Lung microvascular endothelial cell (primary cell): ENCODE results near the gene HOXB7. TPM values are rescaled to one million over a fixed set of nuclear protein-coding genes. Genes with fewer than 3 reads are reported as not detected.

Source experiments
- DNase-seq, 2 donors: peaks; one replicate each; pipeline versions ENCODE4 v3.0.0 to v3.0.0-alpha.2; 2010; ENCODE audit warnings: low read depth in 2 of 2
- total RNA-seq: library from RNA; depleted of rRNA; stranded (reverse); fragments of >200 nt; gene quantifications from 2 replicates; pipeline ENCODE4 v1.2.1, GENCODE V29; 2014

Gene HOXB7
- total RNA-seq, 1 donor from 2014 or later = under 0.01 TPM

- no peak for DNase-seq
These were observed 30.9 kb downstream of the HOXB7 start for GRCh38 chr17:48579760-48580554.

- DNase-seq = no peak
These were observed 31.4 kb downstream of the HOXB7 start for GRCh38 chr17:48579471-48579759.

GRCh38 chr17:48578616-48579470, 32.0 kb downstream of the HOXB7 start:
- peak; percentile 38 to 72 for DNase-seq

- DNase-seq = peak; percentile 88 to 90
These were observed 32.7 kb downstream of the HOXB7 start, which contains the start of gene HOXB4 for GRCh38 chr17:48577946-48578615. Gene HOXB4 (minus strand): TSS chr17:48578350. CDS start chr17:48578319, 31 bp downstream.

- DNase-seq = peak in 1 of 2 donors; percentile 28
These were observed 33.4 kb downstream of the HOXB7 start for GRCh38 chr17:48577330-48577945.

GRCh38 chr17:48576479-48577309, 34.1 kb downstream of the HOXB7 start:
- DNase-seq = peak; percentile 45 to 54

GRCh38 chr17:48575673-48576478, 34.9 kb downstream of the HOXB7 start:
- peak; percentile 46 to 48 for DNase-seq

- DNase-seq = no peak
These were observed 35.7 kb downstream of the HOXB7 start for GRCh38 chr17:48575066-48575582.

- no peak for DNase-seq
These were observed 36.2 kb downstream of the HOXB7 start for GRCh38 chr17:48574505-48575065.

GRCh38 chr17:48571826-48572417, 38.9 kb downstream of the HOXB7 start:
- DNase-seq = no peak

GRCh38 chr17:48571024-48571818, 39.6 kb downstream of the HOXB7 start:
- DNase-seq = peak in 1 of 2 donors; percentile 28

- peak in 1 of 2 donors; percentile 28 for DNase-seq
These were observed 40.3 kb downstream of the HOXB7 start for GRCh38 chr17:48570325-48571023.

- DNase-seq = no peak
These were observed 41.0 kb downstream of the HOXB7 start for GRCh38 chr17:48569674-48570324.

GRCh38 chr17:48569240-48569582, 41.6 kb downstream of the HOXB7 start:
- no peak for DNase-seq

GRCh38 chr17:48568499-48569239, 42.1 kb downstream of the HOXB7 start:
- peak; percentile 62 to 64 for DNase-seq

GRCh38 chr17:48567646-48568354, 43.0 kb downstream of the HOXB7 start:
- no peak for DNase-seq
